Activated T-helper 1 cell treated with anti-CD3 and anti-CD28 coated beads, Interleukin-12 subunit alpha, Interleukin-12 subunit beta, Interleukin-2, Interleukin-4 antibody, amounts not matched to agents 30 ng/mL and 10 ng/mL and 1 ng/mL, durations not matched to agents 14 hours and 24 hours and 36 hours (primary cell): ENCODE data around the gene C1QTNF6. TPM values are rescaled to one million over a fixed set of nuclear protein-coding genes. Genes with fewer than 3 reads are reported as not detected.

Experiments
- DNase-seq: peaks from one replicate; pipeline ENCODE4 v3.0.0; 2021; ENCODE audit warnings: low spot score
- H3K27ac Mint-ChIP-seq: one replicate; pipeline ENCODE4 v1.8.0; 2021; ENCODE audit warnings: mild to moderate bottlenecking, mixed read lengths
- H3K27me3 Mint-ChIP-seq: one replicate; pipeline ENCODE4 v1.8.0; 2022; ENCODE audit warnings: mild to moderate bottlenecking, moderate library complexity, mixed read lengths; ENCODE audit not compliant: insufficient read depth
- H3K36me3 Mint-ChIP-seq: one replicate; pipeline ENCODE4 v1.8.0; 2021; ENCODE audit warnings: low read depth, mixed read lengths
- H3K4me1 Mint-ChIP-seq: one replicate; pipeline ENCODE4 v1.8.0; 2021; ENCODE audit warnings: low read depth, mixed read lengths
- H3K4me3 Mint-ChIP-seq: one replicate; pipeline ENCODE4 v1.8.0; 2021; ENCODE audit warnings: mild to moderate bottlenecking, moderate library complexity, mixed read lengths
- H3K9me3 Mint-ChIP-seq: one replicate; pipeline ENCODE4 v1.8.0; 2021; ENCODE audit warnings: mixed read lengths
- intact Hi-C: fragments of 100-400 bp; cut with micrococcal nuclease; formaldehyde crosslinking; loops from one replicate; pipeline ENCODE4 v1.15.1; 2024
- total RNA-seq: library from RNA; stranded (reverse); gene quantifications from 2 replicates; pipeline ENCODE4 v1.2.3, GENCODE V29; 2022

The C1QTNF6 gene
- total RNA-seq, 1 donor from 2014 or later = 4.9 TPM

DNA sequence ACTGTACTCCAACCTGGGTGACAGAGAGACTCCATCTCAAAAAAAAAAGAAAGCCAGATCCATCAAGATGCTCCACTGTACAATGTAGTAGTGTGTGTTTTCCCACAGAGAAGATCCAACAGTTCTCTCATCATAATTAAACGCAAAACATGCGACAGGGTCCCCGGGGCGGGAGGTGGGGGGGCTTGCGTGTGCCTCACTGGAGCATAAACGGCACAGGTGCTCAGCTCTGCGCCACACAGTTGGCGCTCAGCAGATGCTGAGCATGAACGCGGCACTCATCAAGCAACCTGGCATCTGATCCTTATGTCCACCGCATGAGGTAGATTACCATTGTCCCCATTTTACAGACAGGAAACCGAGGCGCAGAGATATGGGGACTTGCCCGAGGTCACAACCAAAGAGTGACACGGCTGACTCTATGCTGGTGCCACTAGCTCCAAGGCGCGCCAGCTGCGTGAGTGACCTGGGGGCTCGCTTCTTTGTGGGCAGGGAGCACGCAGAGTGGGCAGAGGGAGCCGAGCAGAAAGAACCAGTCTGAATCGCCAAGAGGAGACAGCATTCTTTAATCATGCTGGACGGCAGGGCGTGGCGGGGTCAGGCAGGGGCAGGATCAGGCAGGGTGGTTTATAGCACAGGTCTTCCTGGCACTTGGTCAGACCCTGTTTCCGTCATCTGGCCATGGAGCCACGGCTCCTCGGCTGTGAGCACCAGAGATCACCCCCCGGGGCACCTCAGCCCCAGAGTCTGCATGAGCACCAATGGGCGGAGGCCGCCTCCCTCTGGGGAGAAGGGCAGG lies 8.2 kb downstream of the C1QTNF6 start:
- DNase-seq = no peak
- peaks cover 11% of the 10 kb centered on the region for H3K27me3 Mint-ChIP-seq
- no peaks in the 10 kb centered on the region for H3K9me3 Mint-ChIP-seq
- intact Hi-C loops = no loop called here
- no peaks in the 10 kb centered on the region for H3K36me3 Mint-ChIP-seq
- no peak overlapping the region for H3K27ac Mint-ChIP-seq
- H3K4me3 Mint-ChIP-seq = no peak overlapping the region
- peaks cover 17% of the 10 kb centered on the region for H3K4me1 Mint-ChIP-seq

GRCh38 chr22:37179126-37179470 lies 8.9 kb downstream of the C1QTNF6 start:
- Mint-ChIP-seq H3K4me1 (peaks cover 17% of the 10 kb centered on the region), H3K27ac (no peak overlapping the region), H3K27me3 (peaks cover 18% of the 10 kb centered on the region), H3K36me3 (no peaks in the 10 kb centered on the region), H3K9me3 (no peaks in the 10 kb centered on the region), H3K4me3 (no peak overlapping the region)
- no peak for DNase-seq
- intact Hi-C loops = no loop called here

DNA sequence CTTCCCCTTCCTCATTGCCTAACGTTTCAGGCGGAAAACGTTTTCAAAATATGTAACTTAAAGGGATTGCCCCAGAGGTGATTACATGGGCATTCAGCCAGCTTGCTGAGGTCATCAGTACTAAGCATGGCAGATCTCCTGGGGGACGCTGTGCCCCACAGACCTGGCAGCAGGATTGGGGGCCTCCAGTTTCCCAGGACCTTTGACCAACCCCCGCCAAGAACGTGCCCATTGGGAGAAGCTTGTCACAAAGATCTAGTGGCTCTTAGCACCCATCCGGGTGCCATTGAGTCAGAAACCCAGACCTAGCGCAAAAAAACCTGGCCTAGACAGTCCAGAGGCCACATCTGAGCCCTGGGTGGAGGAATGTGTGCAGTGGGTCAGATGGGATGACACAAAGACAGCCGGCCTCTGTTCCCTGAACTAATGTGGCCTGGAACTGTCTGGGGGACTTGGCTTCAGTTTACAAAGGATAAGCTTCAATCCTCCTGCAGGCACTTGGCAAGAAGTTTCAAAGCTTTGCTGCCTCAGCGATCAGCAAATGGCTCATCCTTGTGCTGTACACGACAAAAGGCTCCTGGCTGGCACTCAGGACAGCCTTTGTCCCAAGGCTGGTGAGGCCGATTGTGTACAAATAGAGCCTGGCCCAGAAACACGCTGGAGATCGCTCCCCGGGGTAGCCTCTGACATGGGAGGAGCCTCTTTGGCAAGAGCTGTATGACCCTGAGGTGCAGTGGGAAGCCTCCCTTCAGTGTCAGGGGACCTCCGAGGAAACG lies 9.5 kb downstream of the C1QTNF6 start:
- peaks cover 15% of the 10 kb centered on the region for H3K4me1 Mint-ChIP-seq
- no peaks in the 10 kb centered on the region for H3K9me3 Mint-ChIP-seq
- H3K36me3 Mint-ChIP-seq = no peaks in the 10 kb centered on the region
- no peak overlapping the region for H3K27ac Mint-ChIP-seq
- H3K4me3 Mint-ChIP-seq = no peak overlapping the region
- intact Hi-C loops = no loop called here
- H3K27me3 Mint-ChIP-seq = peaks cover 21% of the 10 kb centered on the region
- DNase-seq = no peak

- no peak for DNase-seq
- Mint-ChIP-seq H3K36me3 (no peaks in the 10 kb centered on the region), H3K27ac (no peak overlapping the region), H3K4me1 (peaks cover 10% of the 10 kb centered on the region), H3K27me3 (peaks cover 22% of the 10 kb centered on the region), H3K9me3 (no peaks in the 10 kb centered on the region), H3K4me3 (no peak overlapping the region)
- intact Hi-C loops = no loop called here
These were observed 10.3 kb downstream of the C1QTNF6 start for GRCh38 chr22:37177755-37178154.

GRCh38 chr22:37177221-37177620 lies 10.8 kb downstream of the C1QTNF6 start:
- Mint-ChIP-seq H3K27ac (no peak overlapping the region), H3K36me3 (no peaks in the 10 kb centered on the region), H3K4me1 (peaks cover 10% of the 10 kb centered on the region), H3K4me3 (no peak overlapping the region), H3K9me3 (no peaks in the 10 kb centered on the region), H3K27me3 (peaks cover 22% of the 10 kb centered on the region)
- DNase-seq = no peak
- intact Hi-C loops = no loop called here

DNA sequence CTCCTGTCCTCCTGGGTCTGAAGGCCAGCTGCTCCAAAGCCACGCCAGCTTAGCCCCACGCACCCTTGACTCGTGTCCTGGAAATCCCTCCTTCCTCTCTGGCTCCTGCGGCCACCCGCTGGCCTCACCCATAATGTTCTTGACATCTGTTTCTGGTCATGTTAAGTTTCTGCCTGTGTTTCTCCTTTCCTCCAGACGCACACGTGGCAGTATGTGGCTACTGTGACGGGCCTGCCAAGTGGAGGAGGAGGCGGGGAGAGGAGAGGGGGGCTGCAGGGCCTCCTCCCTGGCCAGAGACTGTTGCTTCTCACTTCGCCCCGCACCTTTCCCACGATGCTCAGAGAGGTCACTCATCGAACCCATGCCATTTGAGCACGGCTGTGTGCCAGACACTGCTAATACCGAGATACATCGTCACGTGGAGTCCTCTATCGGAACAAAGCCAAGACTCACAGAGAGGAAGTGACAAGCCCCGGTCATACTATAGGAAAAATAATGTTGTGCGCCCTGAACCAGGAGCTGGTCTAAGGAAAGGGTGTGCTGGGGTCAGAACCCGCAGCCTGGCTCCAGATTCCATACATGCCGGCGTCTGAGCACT lies 11.5 kb downstream of the C1QTNF6 start:
- Mint-ChIP-seq H3K27ac (no peak overlapping the region), H3K9me3 (no peaks in the 10 kb centered on the region), H3K4me1 (peaks cover 10% of the 10 kb centered on the region), H3K4me3 (no peak overlapping the region), H3K36me3 (no peaks in the 10 kb centered on the region), H3K27me3 (peaks cover 25% of the 10 kb centered on the region)
- intact Hi-C loops = no loop called here
- no peak for DNase-seq

DNA sequence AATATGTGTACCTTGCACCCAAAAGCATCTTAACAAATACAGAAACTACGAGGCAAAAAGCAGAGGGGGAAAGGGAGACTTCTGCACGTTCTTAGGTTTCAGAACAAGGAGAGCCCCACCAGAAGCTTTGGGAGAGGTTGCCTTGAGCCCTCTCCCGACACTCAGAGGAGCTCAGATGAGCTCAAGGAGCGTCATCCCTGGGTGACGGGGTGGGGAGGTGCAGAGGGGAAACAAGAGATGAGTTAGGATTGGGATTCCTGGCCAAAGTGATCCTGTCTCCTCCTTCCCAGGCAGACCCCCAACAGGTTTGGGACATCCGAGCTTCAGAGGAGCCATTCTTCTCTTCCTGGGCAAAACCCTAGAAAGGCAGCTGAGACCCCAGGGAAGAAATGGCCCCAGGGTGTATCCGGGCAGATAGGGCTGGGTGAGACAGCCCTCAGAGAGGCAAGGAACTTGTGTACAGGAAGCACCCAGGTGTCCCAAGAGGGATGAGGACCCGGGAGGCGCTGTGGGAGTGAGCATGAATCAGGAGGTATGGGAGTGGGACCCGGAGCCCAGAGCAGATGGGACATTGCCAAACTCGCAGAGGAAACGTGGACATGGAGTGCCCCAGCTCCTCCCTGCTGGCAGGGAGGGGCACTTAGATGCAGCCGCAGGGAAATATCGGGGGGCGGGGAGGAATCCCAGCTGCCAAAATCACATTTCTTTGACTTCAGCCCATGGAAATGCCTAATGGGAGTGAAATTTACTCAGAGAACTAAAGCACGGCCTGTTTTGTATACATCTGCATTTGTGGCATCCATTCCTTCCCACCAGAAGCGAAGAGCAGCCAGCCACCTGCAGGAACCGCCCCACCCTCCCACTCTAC lies 12.4 kb downstream of the C1QTNF6 start:
- peaks cover 15% of the 10 kb centered on the region for H3K4me1 Mint-ChIP-seq
- no peaks in the 10 kb centered on the region for H3K9me3 Mint-ChIP-seq
- H3K27ac Mint-ChIP-seq = no peak overlapping the region
- intact Hi-C loops = no loop called here
- peaks cover 26% of the 10 kb centered on the region for H3K27me3 Mint-ChIP-seq
- DNase-seq = no peak
- H3K4me3 Mint-ChIP-seq = no peak overlapping the region
- H3K36me3 Mint-ChIP-seq = no peaks in the 10 kb centered on the region

DNA sequence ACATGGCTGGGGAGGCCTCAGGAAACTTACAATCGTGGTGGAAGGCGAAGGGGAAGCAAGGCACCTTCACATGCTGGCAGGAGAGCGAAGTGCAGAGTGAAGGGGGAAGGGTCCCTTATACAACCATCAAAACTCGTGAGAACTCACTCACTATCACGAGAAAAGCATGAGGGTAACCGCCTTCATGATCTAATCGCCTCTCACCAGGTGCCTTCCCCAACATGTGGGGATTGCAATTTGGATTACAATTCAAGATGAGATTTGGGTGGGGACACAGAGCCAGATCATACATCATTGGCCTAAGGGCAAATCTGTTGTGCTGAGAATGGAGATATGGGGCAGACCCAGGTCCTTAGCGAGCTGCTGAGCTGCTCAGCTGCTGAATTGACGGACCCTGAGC lies 13.1 kb downstream of the C1QTNF6 start:
- H3K36me3 Mint-ChIP-seq = no peaks in the 10 kb centered on the region
- no peak for DNase-seq
- H3K4me3 Mint-ChIP-seq = no peak overlapping the region
- peaks cover 26% of the 10 kb centered on the region for H3K27me3 Mint-ChIP-seq
- H3K4me1 Mint-ChIP-seq = peaks cover 17% of the 10 kb centered on the region
- H3K27ac Mint-ChIP-seq = no peak overlapping the region
- H3K9me3 Mint-ChIP-seq = peaks cover under 1% of the 10 kb centered on the region
- intact Hi-C loops = no loop called here

DNA sequence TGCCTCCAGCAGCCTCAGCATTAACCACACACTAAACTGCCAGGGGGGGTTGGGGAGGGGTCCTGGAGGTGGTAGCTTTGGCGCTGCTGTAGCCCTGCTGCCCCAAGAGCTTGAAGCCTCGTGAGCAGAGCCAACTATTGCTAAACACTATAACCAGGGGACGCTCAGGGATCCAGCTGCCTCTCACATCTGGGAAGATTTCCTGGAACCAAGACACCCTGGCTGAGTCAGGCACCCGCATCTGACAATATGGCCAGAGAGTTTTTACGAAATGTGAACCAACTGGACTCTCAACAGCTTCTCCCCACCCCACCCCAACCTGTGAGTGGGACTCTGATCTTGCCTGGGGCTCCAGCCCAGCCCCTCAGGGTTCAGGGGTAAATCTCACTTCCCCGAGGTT lies 14.3 kb downstream of the C1QTNF6 start:
- Mint-ChIP-seq H3K4me1 (peaks cover 25% of the 10 kb centered on the region), H3K27me3 (peaks cover 28% of the 10 kb centered on the region), H3K9me3 (peaks cover 6% of the 10 kb centered on the region), H3K4me3 (no peak overlapping the region), H3K36me3 (peaks cover 4% of the 10 kb centered on the region), H3K27ac (no peak overlapping the region)
- intact Hi-C loops = no loop called here
- no peak for DNase-seq

DNA sequence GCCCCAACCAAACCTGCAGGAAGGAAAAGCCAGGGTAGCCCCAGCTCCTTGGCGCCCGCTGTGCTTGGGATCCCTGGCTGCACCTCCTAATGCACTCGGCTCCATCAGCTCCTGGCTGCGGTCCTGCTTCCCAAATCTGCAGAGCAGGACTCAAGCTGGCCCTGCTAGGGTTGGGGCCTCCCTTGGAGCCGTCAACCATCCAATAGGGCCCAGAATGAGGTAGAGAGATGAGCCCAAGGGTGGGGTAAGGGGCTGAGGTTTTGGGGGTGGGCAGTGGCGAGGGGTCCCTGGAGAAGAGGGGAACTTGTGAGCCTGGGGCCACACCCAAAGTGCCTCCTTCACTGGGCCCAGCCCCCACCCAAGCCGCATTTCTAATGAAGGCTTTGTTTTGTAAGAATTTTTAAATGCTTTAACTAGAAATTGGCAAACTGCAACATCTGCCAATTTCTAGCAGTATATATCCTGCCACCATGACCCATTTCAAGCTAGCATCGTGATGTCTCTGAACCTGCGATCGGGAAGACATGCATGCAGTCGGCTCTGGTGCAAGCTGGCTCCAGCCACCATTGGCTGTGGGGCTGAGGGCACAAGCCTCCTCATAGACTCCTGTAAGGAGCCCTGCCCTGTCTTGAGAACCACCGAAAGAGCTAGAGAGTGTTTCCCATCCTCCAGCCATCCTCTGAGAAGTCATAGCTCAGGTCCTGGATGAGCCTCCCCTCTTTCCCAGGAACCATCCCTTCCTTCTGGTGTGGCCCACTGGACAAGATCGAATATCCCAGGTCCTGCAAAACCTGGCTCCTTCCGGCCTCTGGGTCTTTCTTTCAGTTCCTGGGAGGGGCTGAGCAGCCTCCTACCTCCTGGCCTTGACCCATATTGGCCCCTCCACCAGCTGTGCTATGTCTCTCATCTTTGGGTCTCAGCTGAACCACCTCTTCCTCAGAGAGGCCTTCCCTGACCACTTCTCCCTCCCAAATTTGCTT lies 15.5 kb downstream of the C1QTNF6 start:
- Mint-ChIP-seq H3K9me3 (peaks cover 6% of the 10 kb centered on the region), H3K36me3 (peaks cover 4% of the 10 kb centered on the region), H3K27me3 (peaks cover 26% of the 10 kb centered on the region), H3K4me3 (no peak overlapping the region), H3K4me1 (peaks cover 37% of the 10 kb centered on the region), H3K27ac (peak overlapping the region; percentile 13)
- intact Hi-C loops = no loop called here
- no peak for DNase-seq

DNA sequence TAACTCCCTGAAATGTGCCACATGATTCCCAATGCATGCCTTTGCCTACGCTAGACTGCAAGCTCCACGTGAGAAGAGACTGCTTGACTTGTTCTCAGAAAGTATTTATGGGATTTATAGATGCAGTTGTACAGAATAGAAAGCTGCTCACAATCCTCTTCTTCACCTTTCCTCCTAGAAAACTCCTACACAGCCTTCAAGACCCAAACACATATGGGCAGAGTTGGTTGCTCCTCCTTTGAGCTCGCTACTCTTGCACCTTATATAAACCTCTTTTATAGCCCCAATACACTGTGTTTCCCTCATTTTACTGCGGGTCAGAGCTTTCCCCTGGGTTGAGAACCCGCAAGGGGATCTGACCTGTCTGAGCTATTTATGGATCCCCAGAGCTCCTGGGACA lies 16.4 kb downstream of the C1QTNF6 start:
- Mint-ChIP-seq H3K27me3 (peaks cover 26% of the 10 kb centered on the region), H3K9me3 (peaks cover 6% of the 10 kb centered on the region), H3K4me3 (no peak overlapping the region), H3K4me1 (peaks cover 43% of the 10 kb centered on the region), H3K27ac (no peak overlapping the region), H3K36me3 (peaks cover 4% of the 10 kb centered on the region)
- no peak for DNase-seq
- intact Hi-C loops = no loop called here
